Neural crest cell (in vitro differentiated cells): ENCODE data around the gene FYCO1. TPM values are rescaled to one million over a fixed set of nuclear protein-coding genes. Genes with fewer than 3 reads are reported as not detected.

ENCODE experiments used
- DNase-seq: peaks from one replicate; pipeline ENCODE4 v3.0.0; 2021; ENCODE audit warnings: low read depth, mixed read lengths, low spot score
- H3K27ac Mint-ChIP-seq: one replicate; pipeline ENCODE4 v1.8.0; 2021; ENCODE audit warnings: mild to moderate bottlenecking, mixed read lengths; ENCODE audit not compliant: unreplicated experiment
- H3K27me3 Mint-ChIP-seq: 2 replicates; pipeline ENCODE4 v1.8.0; 2021; ENCODE audit warnings: low read depth, mild to moderate bottlenecking, mixed read lengths
- H3K36me3 Mint-ChIP-seq: 2 replicates; pipeline ENCODE4 v1.8.0; 2021; ENCODE audit warnings: low read depth, mild to moderate bottlenecking, mixed read lengths
- H3K4me1 Mint-ChIP-seq: 2 replicates; pipeline ENCODE4 v1.8.0; 2021; ENCODE audit warnings: mixed read lengths
- H3K4me3 Mint-ChIP-seq: one replicate; pipeline ENCODE4 v1.8.0; 2021; ENCODE audit warnings: mild to moderate bottlenecking, mixed read lengths
- H3K9me3 Mint-ChIP-seq: 2 replicates; pipeline ENCODE4 v1.8.0; 2021; ENCODE audit warnings: mixed read lengths
- CTCF ChIP-seq: fragments of 200-600 bp; sonication (generic); conservative IDR thresholded peaks from 2 replicates; pipeline ENCODE4 v1.5.0; 2021; ENCODE audit warnings: antibody characterized with exemption, mild to moderate bottlenecking
- total RNA-seq: library from RNA; stranded (reverse); gene quantifications from 2 replicates; pipeline ENCODE4 v1.2.1, GENCODE V29; 2021

Gene FYCO1
- total RNA-seq, 1 donor from 2014 or later, result 9.7 TPM

- H3K27ac Mint-ChIP-seq, result peak overlapping the region; percentile 83
- DNase-seq, result no peak
- H3K4me3 Mint-ChIP-seq, result no peak overlapping the region
- H3K4me1 Mint-ChIP-seq, result peaks cover 13% of the 10 kb centered on the region
- H3K9me3 Mint-ChIP-seq, result no peaks in the 10 kb centered on the region
- peaks cover 8% of the 10 kb centered on the region for H3K36me3 Mint-ChIP-seq
- TF ChIP-seq CTCF, result no peak
- H3K27me3 Mint-ChIP-seq, result no peaks in the 10 kb centered on the region
Observed at GRCh38 chr3:45917146-45917898, 78.3 kb downstream of the FYCO1 start.

GRCh38 chr3:45915518-45916231 lies 79.9 kb downstream of the FYCO1 start:
- TF ChIP-seq CTCF, result no peak
- Mint-ChIP-seq H3K27ac (peak overlapping the region; percentile 28), H3K4me1 (peaks cover 13% of the 10 kb centered on the region), H3K36me3 (peaks cover 8% of the 10 kb centered on the region), H3K9me3 (no peaks in the 10 kb centered on the region), H3K27me3 (no peaks in the 10 kb centered on the region), H3K4me3 (no peak overlapping the region)
- DNase-seq, result no peak

- peaks cover 5% of the 10 kb centered on the region for H3K36me3 Mint-ChIP-seq
- no peak overlapping the region for H3K4me3 Mint-ChIP-seq
- H3K9me3 Mint-ChIP-seq, result no peaks in the 10 kb centered on the region
- DNase-seq, result no peak
- peaks cover 13% of the 10 kb centered on the region for H3K4me1 Mint-ChIP-seq
- H3K27me3 Mint-ChIP-seq, result no peaks in the 10 kb centered on the region
- H3K27ac Mint-ChIP-seq, result no peak overlapping the region
- TF ChIP-seq CTCF, result no peak
Observed at GRCh38 chr3:45915059-45915439, 80.6 kb downstream of the FYCO1 start.

GRCh38 chr3:45914362-45915058 lies 81.1 kb downstream of the FYCO1 start:
- DNase-seq, result no peak
- no peak overlapping the region for H3K27ac Mint-ChIP-seq
- no peak for TF ChIP-seq CTCF
- H3K27me3 Mint-ChIP-seq, result no peaks in the 10 kb centered on the region
- peaks cover 13% of the 10 kb centered on the region for H3K4me1 Mint-ChIP-seq
- H3K4me3 Mint-ChIP-seq, result no peak overlapping the region
- H3K36me3 Mint-ChIP-seq, result peaks cover 5% of the 10 kb centered on the region
- H3K9me3 Mint-ChIP-seq, result no peaks in the 10 kb centered on the region

- H3K27ac Mint-ChIP-seq, result no peak overlapping the region
- H3K36me3 Mint-ChIP-seq, result peaks cover 5% of the 10 kb centered on the region
- TF ChIP-seq CTCF, result no peak
- no peak overlapping the region for H3K4me3 Mint-ChIP-seq
- H3K27me3 Mint-ChIP-seq, result no peaks in the 10 kb centered on the region
- H3K4me1 Mint-ChIP-seq, result peaks cover 13% of the 10 kb centered on the region
- DNase-seq, result no peak
- no peaks in the 10 kb centered on the region for H3K9me3 Mint-ChIP-seq
Observed at GRCh38 chr3:45912435-45912834, 83.2 kb downstream of the FYCO1 start.
